ENCODE results near the gene NPTXR. TPM values are rescaled to one million over a fixed set of nuclear protein-coding genes. Genes with fewer than 3 reads are reported as not detected.
A peak's percentile ranks its signal among the peaks of the same experiment; 100 is the strongest.

The NPTXR gene
- total and polyA plus RNA-seq, 8 donors: 4.5 to 13.3 (median 9.2) TPM

GRCh38 chr22:38867124-38867455 lies 23.3 kb upstream of the NPTXR start:
- no peaks in the 10 kb centered on the region for H3K9me3 ChIP-seq
- ATAC-seq (no peak), DNase-seq (no peak)
- no peak for TF ChIP-seq CTCF (IDR thresholded peaks at IDR 0.05)
- no peaks in the 10 kb centered on the region for H3K27me3 ChIP-seq
- H3K36me3 ChIP-seq: peaks cover 0 to 43% of the 10 kb centered on the region in 2 donors
- peaks cover 25 to 64% of the 10 kb centered on the region in 2 donors for H3K4me1 ChIP-seq
- H3K4me3 ChIP-seq: no peak overlapping the region
- intact Hi-C loops (cut with DNase I): no loop called here
- H3K27ac ChIP-seq: no peak overlapping the region

GRCh38 chr22:38866399-38867123 lies 22.7 kb upstream of the NPTXR start:
- DNase-seq: peak in 1 of 4 donors; percentile 30
- Histone ChIP-seq H3K27ac (no peak overlapping the region), H3K36me3 (peaks cover 0 to 43% of the 10 kb centered on the region in 2 donors), H3K9me3 (no peaks in the 10 kb centered on the region), H3K4me1 (peaks cover 25 to 65% of the 10 kb centered on the region in 2 donors), H3K27me3 (no peaks in the 10 kb centered on the region), H3K4me3 (no peak overlapping the region)
- ATAC-seq: no peak
- no peak for TF ChIP-seq CTCF (IDR thresholded peaks at IDR 0.05)
- intact Hi-C loops (cut with DNase I): no loop called here

- H3K36me3 ChIP-seq: peaks cover 0 to 43% of the 10 kb centered on the region in 2 donors
- no peak overlapping the region for H3K4me3 ChIP-seq
- no peak for TF ChIP-seq CTCF (IDR thresholded peaks at IDR 0.05)
- peaks cover 23 to 60% of the 10 kb centered on the region in 2 donors for H3K4me1 ChIP-seq
- intact Hi-C loops (cut with DNase I): no loop called here
- DNase-seq (no peak), ATAC-seq (no peak)
- H3K27me3 ChIP-seq: no peaks in the 10 kb centered on the region
- no peaks in the 10 kb centered on the region for H3K9me3 ChIP-seq
- H3K27ac ChIP-seq: peak overlapping the region in 1 of 2 donors; percentile 69
These were observed 22.2 kb upstream of the NPTXR start for GRCh38 chr22:38866024-38866398.

GRCh38 chr22:38865201-38866023 lies 21.6 kb upstream of the NPTXR start:
- H3K9me3 ChIP-seq: no peaks in the 10 kb centered on the region
- H3K27ac ChIP-seq: peak overlapping the region; percentile 53 to 69
- H3K36me3 ChIP-seq: peaks cover 0 to 43% of the 10 kb centered on the region in 2 donors
- TF ChIP-seq CTCF (IDR thresholded peaks at IDR 0.05): no peak
- intact Hi-C loops (cut with DNase I): no loop called here
- no peak overlapping the region for H3K4me3 ChIP-seq
- peaks cover 19 to 54% of the 10 kb centered on the region in 2 donors for H3K4me1 ChIP-seq
- DNase-seq (no peak), ATAC-seq (no peak)
- H3K27me3 ChIP-seq: peaks cover 0 to 6% of the 10 kb centered on the region in 2 donors

Measured in left lung (tissue), 10 donors.